Right lobe of liver (tissue), 4 donors: ENCODE results near the gene PLPP2.

Source experiments
- POLR2A ChIP-seq: fragments of 450-650 bp; IDR thresholded peaks from one replicate; pipeline ENCODE4 v1.6.1; 2017; ENCODE audit warnings: antibody characterized with exemption, mild to moderate bottlenecking
- TF ChIP-seq, protein P1 (sequence below), 4 donors: fragments of 200-600 bp in 3 of 4; fragments of 450-650 bp in 1 of 4; IDR thresholded peaks; one replicate each; pipeline versions ENCODE4 v1.5.1 to v1.8.0; 2016 to 2022; ENCODE audit warnings: antibody characterized with exemption in 4 of 4, mild to moderate bottlenecking in 2 of 4
- donor health status: DM: no; HTN: no; CAD: no.
- donor health status: DM: no; HTN: no; CAD: no.
- donor health status: DM: no; HTN: yes; CAD: no.

DNA sequence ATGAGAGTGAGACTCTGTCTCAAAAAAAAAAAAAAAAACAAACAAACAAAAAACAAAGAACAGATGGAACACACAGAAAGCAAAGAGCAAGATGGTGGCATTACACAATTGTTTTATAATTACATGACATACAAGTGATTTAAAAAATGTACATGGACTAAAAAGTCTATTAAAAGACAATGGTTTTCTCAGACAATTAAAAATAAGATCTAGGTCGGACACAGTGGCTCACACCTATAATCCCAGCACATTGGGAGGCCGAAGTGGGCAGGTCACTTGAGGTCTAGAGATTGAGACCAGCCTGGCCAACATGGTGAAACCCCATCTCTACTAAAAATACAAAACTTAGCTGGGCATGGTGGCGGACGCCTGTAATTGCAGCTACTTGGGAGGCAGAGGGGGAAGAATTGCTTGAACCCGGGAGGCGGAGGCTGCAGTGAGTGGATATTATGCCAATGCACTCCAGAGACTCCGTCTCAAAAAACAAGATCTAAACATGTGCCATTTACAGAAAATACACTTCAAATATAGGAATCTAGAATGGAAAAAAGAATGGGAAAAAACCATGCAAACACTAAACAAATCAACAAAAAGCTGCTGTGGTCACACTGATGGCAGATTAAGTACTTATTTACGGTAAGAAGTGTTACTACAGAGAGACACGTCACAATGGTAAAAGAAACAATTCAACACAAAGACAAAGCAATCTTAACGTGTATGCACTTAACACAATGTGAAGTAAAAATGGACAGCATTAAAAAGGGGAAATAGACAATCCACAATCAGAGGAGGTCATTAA is 26.7 kb upstream of the PLPP2 start:
- TF ChIP-seq, protein P1, sequence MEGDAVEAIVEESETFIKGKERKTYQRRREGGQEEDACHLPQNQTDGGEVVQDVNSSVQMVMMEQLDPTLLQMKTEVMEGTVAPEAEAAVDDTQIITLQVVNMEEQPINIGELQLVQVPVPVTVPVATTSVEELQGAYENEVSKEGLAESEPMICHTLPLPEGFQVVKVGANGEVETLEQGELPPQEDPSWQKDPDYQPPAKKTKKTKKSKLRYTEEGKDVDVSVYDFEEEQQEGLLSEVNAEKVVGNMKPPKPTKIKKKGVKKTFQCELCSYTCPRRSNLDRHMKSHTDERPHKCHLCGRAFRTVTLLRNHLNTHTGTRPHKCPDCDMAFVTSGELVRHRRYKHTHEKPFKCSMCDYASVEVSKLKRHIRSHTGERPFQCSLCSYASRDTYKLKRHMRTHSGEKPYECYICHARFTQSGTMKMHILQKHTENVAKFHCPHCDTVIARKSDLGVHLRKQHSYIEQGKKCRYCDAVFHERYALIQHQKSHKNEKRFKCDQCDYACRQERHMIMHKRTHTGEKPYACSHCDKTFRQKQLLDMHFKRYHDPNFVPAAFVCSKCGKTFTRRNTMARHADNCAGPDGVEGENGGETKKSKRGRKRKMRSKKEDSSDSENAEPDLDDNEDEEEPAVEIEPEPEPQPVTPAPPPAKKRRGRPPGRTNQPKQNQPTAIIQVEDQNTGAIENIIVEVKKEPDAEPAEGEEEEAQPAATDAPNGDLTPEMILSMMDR (IDR thresholded peaks at IDR 0.05): no peak
- TF ChIP-seq POLR2A: no peak
